Heart left ventricle (tissue), 16 donors: ENCODE measurements around the gene TRMT1. TPM values are rescaled to one million over a fixed set of nuclear protein-coding genes. Genes with fewer than 3 reads are reported as not detected.

Source experiments
- ATAC-seq, 4 donors: fragments of 200-7000 bp; cut with Tn5 transposase; one replicate each; pipeline ENCODE4 v1.9.1; 2020 to 2022; ENCODE audit warnings: moderate library complexity in 4 of 4, mild to moderate bottlenecking in 3 of 4, moderate number of reproducible peaks in 1 of 4
- DNase-seq, 5 donors: peaks; one replicate each; pipeline ENCODE4 v3.0.0-alpha.2; 2020
- H3K27ac ChIP-seq, 12 donors: fragments of 200-600 bp; sonication (generic) in 4 of 12; one replicate each; pipeline versions ENCODE4 v1.5.0 to v1.8.0; 2016 to 2022; ENCODE audit warnings: mild to moderate bottlenecking in 2 of 12
- H3K27me3 ChIP-seq, 9 donors: fragments of 200-600 bp; sonication (generic) in 2 of 9; one replicate each; pipeline versions ENCODE4 v1.5.1 to v1.8.0; 2016 to 2022; ENCODE audit warnings: mild to moderate bottlenecking in 3 of 9
- H3K36me3 ChIP-seq, 9 donors: fragments of 200-600 bp; sonication (generic) in 2 of 9; one replicate each; pipeline versions ENCODE4 v1.5.0 to v1.8.0; 2018 to 2022; ENCODE audit warnings: mild to moderate bottlenecking in 2 of 9
- H3K4me1 ChIP-seq, 12 donors: fragments of 200-600 bp; sonication (generic) in 4 of 12; one replicate each; pipeline versions ENCODE4 v1.5.0 to v1.8.0; 2016 to 2022; ENCODE audit warnings: mild to moderate bottlenecking in 3 of 12
- H3K4me3 ChIP-seq, 12 donors: fragments of 200-600 bp; sonication (generic) in 4 of 12; one replicate each; pipeline versions ENCODE4 v1.5.0 to v1.8.0; 2017 to 2022; ENCODE audit warnings: mild to moderate bottlenecking in 9 of 12, moderate library complexity in 4 of 12
- H3K9me3 ChIP-seq, 12 donors: fragments of 200-600 bp; sonication (generic) in 4 of 12; one replicate each; pipeline versions ENCODE4 v1.5.0 to v1.8.0; 2016 to 2022; ENCODE audit warnings: mild to moderate bottlenecking in 1 of 12
- CTCF ChIP-seq, 12 donors: fragments of 200-600 bp; sonication (generic) in 4 of 12; IDR thresholded peaks; one replicate each; pipeline versions ENCODE4 v1.5.0 to v1.8.0; 2018 to 2022; ENCODE audit warnings: antibody characterized with exemption in 12 of 12, mild to moderate bottlenecking in 5 of 12
- POLR2A ChIP-seq, 2 donors: fragments of 450-650 bp; IDR thresholded peaks; one replicate each; pipeline ENCODE4 v1.6.1; 2017; ENCODE audit warnings: antibody characterized with exemption in 2 of 2, mild to moderate bottlenecking in 2 of 2, moderate library complexity in 2 of 2
- WGBS, 4 donors: extraction: QIAGEN DNeasy Blood & Tissue Kit in 2 of 4; methylation state at CpG; one replicate each; pipeline versions ENCODE4 v1.1.5 to v1.1.7; 2013 to 2018; 5-methylcytosine and 5-hydroxymethylcytosine counted together
- intact Hi-C, 10 donors: fragments of 100-400 bp; cut with DNase I; formaldehyde crosslinking; loops; one replicate each; pipeline versions ENCODE4 v1.11.1 to v1.14.2; 2022
- polyA plus RNA-seq, 2 donors: library from polyadenylated mRNA; stranded (reverse); fragments of 200-250 nt; gene quantifications; one replicate each; pipeline ENCODE4 v1.2.3, GENCODE V29; 2013
- total RNA-seq, 9 donors: library from RNA; depleted of rRNA in 2 of 9; stranded (reverse); fragments of >200 nt in 2 of 9; fragmentation: NEBNext Ultra II Directional in 3 of 9; extraction: Animal tissue kit (Norgen Biotek cat#: 25700) in 3 of 9; gene quantifications; one replicate each; pipeline versions ENCODE4 v1.1.0 to v1.2.4, GENCODE V29; 2016 to 2023
- donor health status: ischemic (EF 13 %, LVEDD 7.1; RV severe dilation, severe dysfunction).
- donor health status: healthy with polysubstance abuse.
- donor health status: DM: no; HTN: yes; CAD: no.
- donor health status: DM: no; HTN: no; CAD: no.
- donor health status: ischemic (EF 25% LVEDD 6.9; RV normal size, moderate dysfunction).
- donor health status: ischemic (EF 25% LVEDD 5.7; RV mildly dilated, moderate dysfunction).
- donor health status: healthy.
- donor health status: DM: yes; HTN: yes; CAD: no.
- donor health status: ischemic (EF 35%, LVEDD 5.7; RV mildly dilated, moderate dysfunction).
- donor health status: nonischemic (EF 11% LVEDD 7.7; RV severe dilation, severe dysfunction).
- donor health status: DM: yes; HTN: yes; CAD: no.
- donor health status: PGD.
- donor health status: ischemic (EF 29% LVEDD 5.4; RV normal size, mild dysfunction).
- donor health status: nonischemic (EF 23%, LVEDD 6.1; RV moderate dilation, normal function).

The TRMT1 gene
- total and polyA plus RNA-seq, 11 donors: 15.1 to 32.4 (median 19.1) TPM

GRCh38 chr19:13090511-13091231, 25.9 kb downstream of the TRMT1 start:
- Histone ChIP-seq H3K27ac (peak overlapping the region in 11 of 12 donors; percentile 51 to 93 (median 81)), H3K9me3 (no peaks in the 10 kb centered on the region), H3K36me3 (peaks cover 0 to 45% (median 25%) of the 10 kb centered on the region in 9 donors), H3K4me1 (peaks cover 0 to 78% (median 58%) of the 10 kb centered on the region in 12 donors), H3K27me3 (no peaks in the 10 kb centered on the region), H3K4me3 (no peak overlapping the region)
- TF ChIP-seq POLR2A (IDR thresholded peaks at IDR 0.05) (no peak), CTCF (IDR thresholded peaks at IDR 0.05) (no peak)
- ATAC-seq (no peak), DNase-seq (no peak)
- intact Hi-C loops: loop anchor here in 5 of 10 donors (1.0 to 10.0 kb wide), 5 partner anchors 33 to 206 kb away; partner anchors contain the start of genes DNASE2 (in 1 of the 5) and KLF1 (in 1 of the 5)
- WGBS, 4 donors: 62 to 83% (median 76%) methylated on average over 9 to 10 of the region's 10 CpGs

- 86 to 91% (median 88%) methylated on average over 12 of the region's 12 CpGs for WGBS, 4 donors
- peaks cover 0 to 45% (median 19%) of the 10 kb centered on the region in 9 donors for H3K36me3 ChIP-seq
- H3K4me3 ChIP-seq: no peak overlapping the region
- intact Hi-C loops: loop anchor here in 6 of 10 donors (2.0 to 10.0 kb wide), 5 partner anchors 21 to 205 kb away; partner anchors contain the start of genes DNASE2 (in 1 of the 6) and KLF1 (in 1 of the 6)
- H3K27me3 ChIP-seq: no peaks in the 10 kb centered on the region
- DNase-seq (no peak), ATAC-seq (no peak)
- H3K4me1 ChIP-seq: peaks cover 0 to 78% (median 58%) of the 10 kb centered on the region in 12 donors
- TF ChIP-seq CTCF (IDR thresholded peaks at IDR 0.05) (no peak), POLR2A (IDR thresholded peaks at IDR 0.05) (no peak)
- H3K9me3 ChIP-seq: no peaks in the 10 kb centered on the region
- H3K27ac ChIP-seq: peak overlapping the region; percentile 12 to 93 (median 80)
Measured at GRCh38 chr19:13089857-13090507, 26.6 kb downstream of the TRMT1 start.

- H3K36me3 ChIP-seq: peaks cover 0 to 42% (median 15%) of the 10 kb centered on the region in 9 donors
- TF ChIP-seq CTCF (IDR thresholded peaks at IDR 0.05): peak in 1 of 12 donors; percentile 12
- TF ChIP-seq POLR2A (IDR thresholded peaks at IDR 0.05): no peak
- no peak overlapping the region for H3K4me3 ChIP-seq
- H3K9me3 ChIP-seq: no peaks in the 10 kb centered on the region
- H3K4me1 ChIP-seq: peaks cover 0 to 71% (median 51%) of the 10 kb centered on the region in 12 donors
- ATAC-seq (no peak), DNase-seq (no peak)
- intact Hi-C loops: loop anchor here in 1 of 10 donors (2.0 kb wide), 1 partner anchor 20 kb away; no protein-coding TSS in a partner anchor
- 89 to 94% (median 92%) methylated on average over 5 of the region's 5 CpGs for WGBS, 4 donors
- H3K27ac ChIP-seq: peak overlapping the region in 10 of 12 donors; percentile 12 to 93 (median 82)
- H3K27me3 ChIP-seq: no peaks in the 10 kb centered on the region
Measured at GRCh38 chr19:13089139-13089856, 27.2 kb downstream of the TRMT1 start.
